ENCODE results near the gene CYTH1.
A peak's percentile ranks its signal among the peaks of the same experiment; 100 is the strongest.

Gene CYTH1

GRCh38 chr17:78824240-78824639, 42.2 kb upstream of the CYTH1 start:
- no peak overlapping the region for H3K4me3 ChIP-seq (ENCODE audit: low read length)

DNA sequence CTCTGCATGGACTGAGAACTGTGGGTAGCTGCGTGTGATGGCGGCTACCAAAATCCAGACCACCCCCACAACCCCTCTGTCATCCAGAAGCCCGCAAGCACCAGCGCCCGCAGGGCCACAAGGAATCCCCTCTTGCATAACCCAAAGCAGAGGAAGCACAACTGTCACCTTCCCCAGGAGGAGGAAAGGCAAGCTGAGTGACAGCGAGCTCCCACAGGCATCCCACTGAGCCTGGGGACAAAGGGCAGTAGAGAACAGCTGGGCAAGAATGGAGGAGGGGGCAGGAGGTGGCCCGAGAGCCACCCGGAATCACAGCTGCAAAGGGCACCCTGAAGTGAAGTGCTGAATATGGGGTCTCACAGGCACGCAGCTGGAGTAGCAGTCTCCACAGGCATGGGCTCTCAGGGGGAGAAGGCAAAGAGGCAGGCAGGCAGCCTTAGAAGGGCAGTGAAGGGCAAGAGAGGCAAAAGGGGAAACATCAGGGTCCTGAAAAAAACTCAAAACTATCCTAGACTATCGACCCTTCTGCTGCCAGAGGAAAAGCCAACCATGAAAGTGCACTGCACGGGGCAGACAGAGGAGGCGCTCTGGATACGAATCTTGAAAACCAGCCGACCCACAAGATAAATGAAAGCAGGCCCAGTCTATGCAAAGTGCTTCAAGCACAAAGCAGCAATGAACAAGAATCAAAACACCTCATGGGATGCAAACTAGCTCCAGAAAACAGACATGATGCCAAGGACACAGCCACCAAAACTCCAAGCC, 41.4 kb upstream of the CYTH1 start:
- TF ChIP-seq, protein P1, sequence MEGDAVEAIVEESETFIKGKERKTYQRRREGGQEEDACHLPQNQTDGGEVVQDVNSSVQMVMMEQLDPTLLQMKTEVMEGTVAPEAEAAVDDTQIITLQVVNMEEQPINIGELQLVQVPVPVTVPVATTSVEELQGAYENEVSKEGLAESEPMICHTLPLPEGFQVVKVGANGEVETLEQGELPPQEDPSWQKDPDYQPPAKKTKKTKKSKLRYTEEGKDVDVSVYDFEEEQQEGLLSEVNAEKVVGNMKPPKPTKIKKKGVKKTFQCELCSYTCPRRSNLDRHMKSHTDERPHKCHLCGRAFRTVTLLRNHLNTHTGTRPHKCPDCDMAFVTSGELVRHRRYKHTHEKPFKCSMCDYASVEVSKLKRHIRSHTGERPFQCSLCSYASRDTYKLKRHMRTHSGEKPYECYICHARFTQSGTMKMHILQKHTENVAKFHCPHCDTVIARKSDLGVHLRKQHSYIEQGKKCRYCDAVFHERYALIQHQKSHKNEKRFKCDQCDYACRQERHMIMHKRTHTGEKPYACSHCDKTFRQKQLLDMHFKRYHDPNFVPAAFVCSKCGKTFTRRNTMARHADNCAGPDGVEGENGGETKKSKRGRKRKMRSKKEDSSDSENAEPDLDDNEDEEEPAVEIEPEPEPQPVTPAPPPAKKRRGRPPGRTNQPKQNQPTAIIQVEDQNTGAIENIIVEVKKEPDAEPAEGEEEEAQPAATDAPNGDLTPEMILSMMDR (IDR thresholded peaks at IDR 0.05; ENCODE audit: insufficient read depth, low read depth, low read length, missing control alignments), result no peak
- no peak for DNase-seq (ENCODE audit: low read depth)
- no peak overlapping the region for H3K4me3 ChIP-seq (ENCODE audit: low read length)

More at GRCh38 chr17:78824240-78824639, 42.2 kb upstream of the CYTH1 start:
- TF ChIP-seq, protein P1 (IDR thresholded peaks at IDR 0.05; ENCODE audit: insufficient read depth, low read depth, low read length, missing control alignments), result no peak
- no peak for DNase-seq (ENCODE audit: low read depth)

DNA sequence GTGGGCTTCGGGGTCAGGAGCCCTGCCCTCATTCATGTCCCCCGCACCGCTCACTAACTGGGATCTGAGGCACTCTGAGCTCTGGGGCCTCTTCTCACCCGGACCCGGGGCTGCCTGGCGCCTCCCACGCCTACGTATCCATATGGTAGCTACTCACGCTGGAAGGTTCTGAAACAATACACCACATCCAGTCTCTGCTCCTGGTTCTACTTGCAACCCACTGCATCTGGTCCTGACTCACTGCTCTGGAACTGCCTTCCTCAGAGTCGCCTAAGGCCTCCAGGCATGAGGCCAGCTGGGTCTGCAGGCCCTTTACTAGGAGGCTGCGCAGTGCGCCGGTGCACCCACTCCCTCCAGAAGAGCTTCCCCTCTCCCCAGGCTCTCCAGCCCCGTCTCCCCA, 40.5 kb upstream of the CYTH1 start:
- TF ChIP-seq, protein P1 (IDR thresholded peaks at IDR 0.05; ENCODE audit: insufficient read depth, low read depth, low read length, missing control alignments), result no peak
- DNase-seq (ENCODE audit: low read depth), result peak; percentile 20
- no peak overlapping the region for H3K4me3 ChIP-seq (ENCODE audit: low read length)

DNA sequence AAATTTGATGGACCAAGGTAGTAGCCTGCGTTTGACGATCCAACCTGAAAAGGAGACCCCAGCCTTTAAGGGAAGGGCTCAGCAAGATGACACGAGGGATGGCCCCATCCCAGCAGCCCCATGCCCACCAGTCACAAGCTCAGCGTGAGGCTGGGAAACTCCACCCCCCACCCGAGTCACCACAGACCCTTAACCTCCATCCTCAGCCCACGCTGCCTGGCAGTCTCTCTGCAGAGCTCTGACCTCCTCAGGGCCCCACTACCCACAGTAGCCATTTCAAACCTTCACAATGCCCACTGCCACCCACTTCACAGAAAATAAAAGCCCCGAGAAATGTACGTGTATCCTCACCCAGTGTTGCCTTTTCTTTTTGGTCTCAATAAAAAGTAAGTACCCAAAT, 39.9 kb upstream of the CYTH1 start:
- no peak for DNase-seq (ENCODE audit: low read depth)
- no peak overlapping the region for H3K4me3 ChIP-seq (ENCODE audit: low read length)
- TF ChIP-seq, protein P1 (IDR thresholded peaks at IDR 0.05; ENCODE audit: insufficient read depth, low read depth, low read length, missing control alignments), result no peak

DNA sequence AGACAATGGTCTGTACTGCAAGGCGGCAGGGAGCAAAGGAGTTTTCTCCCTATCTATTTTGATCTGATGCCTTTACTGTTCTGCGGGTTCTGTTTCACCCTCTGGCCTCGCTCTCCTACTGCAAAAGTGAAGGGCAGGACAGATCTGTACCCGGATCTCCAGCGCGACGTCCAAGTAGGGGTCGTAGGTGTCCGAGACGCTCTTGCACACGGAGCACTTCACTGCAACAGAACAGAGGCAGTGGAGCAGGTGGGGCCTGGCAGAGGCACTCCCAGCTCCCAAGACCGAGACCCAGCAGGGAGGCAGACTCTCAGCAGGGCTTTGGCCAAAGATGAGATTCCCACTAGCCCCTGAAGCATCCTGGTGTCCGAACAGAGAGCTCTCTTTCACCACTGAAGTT, 38.8 kb upstream of the CYTH1 start:
- no peak for DNase-seq (ENCODE audit: low read depth)
- TF ChIP-seq, protein P1 (IDR thresholded peaks at IDR 0.05; ENCODE audit: insufficient read depth, low read depth, low read length, missing control alignments), result no peak
- no peak overlapping the region for H3K4me3 ChIP-seq (ENCODE audit: low read length)

- no peak overlapping the region for H3K4me3 ChIP-seq (ENCODE audit: low read length)
- no peak for DNase-seq (ENCODE audit: low read depth)
- TF ChIP-seq, protein P1 (IDR thresholded peaks at IDR 0.05; ENCODE audit: insufficient read depth, low read depth, low read length, missing control alignments), result no peak
Measured at GRCh38 chr17:78819806-78820792, 38.0 kb upstream of the CYTH1 start.

All from epithelial cell of esophagus (primary cell).